GM21447 (cell line): Measurements from ENCODE around the gene KRTAP4-9.
"Not testable (repeated sequence)": the region's sequence is repeated elsewhere in the genome, so short reads cannot be mapped to it uniquely, and the experiment has no call there.

Source experiments
- ATAC-seq: cut with Tn5 transposase; IDR thresholded peaks from one replicate; pipeline ENCODE4 v1.9.1; 2021; ENCODE audit not compliant: unreplicated experiment

KRTAP4-9 gene

DNA sequence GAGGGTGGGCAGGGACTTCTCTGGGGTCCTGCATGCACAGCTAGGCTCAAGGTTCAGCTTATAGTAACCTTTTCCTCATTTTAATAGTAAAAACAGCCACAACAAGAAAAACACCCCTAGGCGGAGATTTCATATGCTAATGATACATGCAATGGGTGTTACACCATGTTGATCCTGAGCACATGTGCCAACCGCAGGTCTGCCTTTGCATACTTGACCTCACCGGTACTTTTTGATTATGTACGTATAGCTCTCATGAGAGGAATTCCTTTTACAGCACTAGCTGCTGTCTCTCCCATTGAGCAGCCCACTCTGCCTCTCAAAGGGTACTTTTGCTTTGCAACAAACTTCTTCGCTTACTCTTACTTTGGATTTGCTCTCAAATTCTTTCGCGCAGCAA lies 9.1 kb upstream of the KRTAP4-9 start:
- ATAC-seq = no peak

DNA sequence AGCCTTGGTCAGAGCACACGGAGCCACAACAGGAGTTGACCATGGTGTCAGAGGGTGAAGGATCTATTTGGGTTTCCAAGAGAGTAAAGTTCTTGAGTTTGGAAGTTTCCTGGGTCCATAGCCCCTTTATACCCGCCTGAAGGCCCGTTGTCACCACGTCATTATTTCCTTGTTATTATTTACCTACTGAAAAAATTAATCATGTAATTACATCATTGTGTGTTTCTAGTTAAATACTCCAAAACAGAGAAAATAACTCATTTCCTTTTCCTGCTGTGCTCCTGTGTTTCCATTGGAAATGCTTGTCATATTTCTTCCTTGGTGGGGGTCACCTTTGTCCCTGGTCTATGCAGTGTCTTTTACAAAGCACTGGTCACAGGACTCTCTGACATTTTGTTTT lies 7.1 kb upstream of the KRTAP4-9 start, which contains the start of gene KRTAP4-8:
TSS of gene KRTAP4-8 (minus strand) at position 101 of the 400 bp plus-strand sequence. CDS start at position 43, 58 bp downstream.
- ATAC-seq = no peak

DNA sequence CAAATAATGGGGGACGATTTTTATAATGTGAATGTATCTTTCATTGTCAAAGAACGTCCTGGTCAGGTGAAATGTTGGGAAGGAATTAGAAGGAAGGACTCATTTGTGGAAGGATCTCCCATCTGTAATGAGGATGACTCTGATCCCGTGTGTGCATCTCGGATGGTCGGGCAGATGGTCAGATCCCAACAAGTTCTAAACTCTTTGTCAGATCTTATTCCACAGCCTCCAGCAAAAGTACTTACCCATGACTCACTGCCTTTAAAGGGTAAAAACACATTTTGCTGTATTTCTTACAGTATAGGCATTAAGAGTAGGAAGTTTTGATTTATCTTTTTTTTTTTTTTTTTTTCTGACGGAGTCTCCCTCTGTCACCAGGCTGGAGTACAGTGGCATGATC lies 6.7 kb upstream of the KRTAP4-9 start:
- ATAC-seq = no peak

DNA sequence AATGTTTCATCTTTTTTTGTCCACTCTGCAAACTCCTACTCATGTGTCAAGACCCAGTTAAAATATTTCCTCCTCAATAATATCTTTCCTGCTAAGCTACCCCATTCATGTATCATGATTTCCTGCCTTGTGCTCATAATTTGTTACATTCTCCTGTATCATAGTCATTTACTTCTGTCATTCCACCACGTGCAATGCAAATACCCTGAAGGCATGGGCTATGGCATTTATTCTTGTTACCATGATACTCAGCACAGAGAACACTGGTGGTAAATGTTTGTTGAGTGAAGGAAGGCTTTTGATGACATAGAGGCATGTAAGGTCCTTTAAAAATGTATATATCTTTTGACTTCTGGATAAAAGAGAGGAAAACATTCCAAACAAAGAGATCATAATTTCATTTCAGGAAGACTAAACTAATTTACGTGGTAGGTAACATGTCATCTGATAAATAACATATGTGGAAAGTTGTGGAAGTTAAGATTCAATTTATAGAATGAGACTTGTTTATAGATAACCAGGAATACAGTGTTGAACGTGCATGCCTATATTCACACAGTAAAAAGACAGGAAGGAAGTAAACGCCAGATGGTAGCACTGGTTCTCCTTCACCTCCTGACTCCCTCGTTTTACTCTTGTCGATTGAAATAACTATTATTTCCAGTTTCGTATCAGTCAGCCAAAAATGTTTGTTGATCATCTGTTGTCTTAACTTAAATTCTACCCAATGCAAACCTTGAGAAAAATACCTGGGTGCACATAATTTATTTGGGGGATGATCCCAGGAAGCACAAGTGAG lies 5.3 kb upstream of the KRTAP4-9 start:
- not testable (repeated sequence) for ATAC-seq

DNA sequence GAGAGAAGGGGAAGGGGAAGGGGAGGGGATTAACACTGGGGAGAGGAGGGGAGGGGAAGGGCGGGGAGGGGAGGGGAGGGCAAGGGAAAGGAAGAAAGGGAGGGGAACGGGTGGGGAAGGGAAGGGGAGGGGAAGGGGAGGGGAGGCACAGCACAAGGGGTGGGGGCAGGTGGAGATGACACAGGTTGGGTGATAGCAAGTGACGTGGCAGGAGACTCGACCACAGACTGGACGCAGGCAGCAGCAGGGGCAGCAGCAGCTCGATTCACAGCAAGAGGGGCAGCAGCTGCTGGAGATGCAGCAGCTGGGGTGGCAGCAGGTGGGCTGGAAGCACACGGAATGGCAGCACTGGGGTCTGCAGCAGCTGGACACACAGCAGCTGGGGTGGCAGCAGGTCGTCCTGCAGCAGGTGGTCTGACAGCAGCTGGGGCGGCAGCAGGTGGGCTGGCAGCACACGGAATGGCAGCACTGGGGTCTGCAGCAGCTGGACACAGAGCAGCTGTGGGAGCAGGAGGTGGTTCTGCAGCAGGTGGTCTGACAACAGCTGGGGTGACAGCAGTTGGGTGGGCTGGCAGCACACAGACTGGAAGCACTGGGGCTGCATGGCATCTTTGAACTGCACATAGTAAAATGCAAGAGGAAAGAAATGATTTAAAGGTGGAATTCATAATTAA lies 3.5 kb upstream of the KRTAP4-9 start, which contains the start of gene KRTAP4-16:
TSS of gene KRTAP4-16 (minus strand) at position 624 of the 674 bp plus-strand sequence. CDS start at position 624, 0 bp downstream.
- no peak for ATAC-seq

DNA sequence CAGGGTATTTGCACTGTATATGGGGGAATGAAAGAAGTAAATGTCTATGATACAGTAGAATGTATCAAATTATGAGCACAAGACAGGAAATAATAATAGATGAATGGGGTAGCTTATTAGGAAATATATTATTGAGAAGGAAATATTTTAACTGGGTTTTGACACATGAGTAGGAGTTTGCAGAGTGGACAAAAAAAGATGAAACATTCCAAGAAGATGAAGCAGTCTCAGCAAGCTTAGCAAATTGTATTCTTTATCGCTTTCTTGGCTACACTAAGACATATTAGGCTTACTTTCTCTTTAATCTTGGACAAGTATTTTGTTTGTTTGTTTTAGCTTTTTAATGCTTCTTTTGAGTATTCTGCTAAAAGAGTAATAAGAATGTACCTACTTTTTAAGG lies 1.3 kb upstream of the KRTAP4-9 start:
- ATAC-seq = no peak

DNA sequence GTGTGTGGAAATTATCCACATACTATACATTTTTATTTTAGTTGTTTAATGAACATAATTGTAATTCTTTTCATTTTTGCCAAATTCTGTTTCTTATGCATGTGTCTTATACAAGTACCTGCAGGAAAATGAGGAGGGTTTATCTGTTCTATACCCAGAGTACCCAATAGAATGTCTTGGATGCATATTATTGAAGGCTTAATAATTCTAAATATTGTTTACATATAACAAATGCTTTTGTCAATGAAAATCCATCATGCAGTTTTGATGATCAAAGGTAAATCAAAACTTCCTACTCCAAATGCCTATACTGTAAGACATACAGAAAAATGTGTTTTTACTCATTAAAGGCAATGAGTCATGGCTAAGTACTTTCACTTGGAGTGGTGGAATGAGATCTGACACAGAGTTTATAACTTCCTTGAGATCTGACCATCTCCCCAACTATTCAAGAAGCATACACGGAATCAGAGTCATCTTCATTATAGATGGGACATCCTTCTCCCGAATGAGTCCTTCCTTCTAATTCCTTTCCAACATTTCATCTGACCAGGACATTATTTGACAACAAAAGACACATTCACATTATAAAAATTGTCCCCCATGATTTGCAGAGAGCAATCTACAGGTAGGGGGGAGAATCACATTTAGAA lies 677 bp upstream of the KRTAP4-9 start:
- ATAC-seq = not testable (repeated sequence)

DNA sequence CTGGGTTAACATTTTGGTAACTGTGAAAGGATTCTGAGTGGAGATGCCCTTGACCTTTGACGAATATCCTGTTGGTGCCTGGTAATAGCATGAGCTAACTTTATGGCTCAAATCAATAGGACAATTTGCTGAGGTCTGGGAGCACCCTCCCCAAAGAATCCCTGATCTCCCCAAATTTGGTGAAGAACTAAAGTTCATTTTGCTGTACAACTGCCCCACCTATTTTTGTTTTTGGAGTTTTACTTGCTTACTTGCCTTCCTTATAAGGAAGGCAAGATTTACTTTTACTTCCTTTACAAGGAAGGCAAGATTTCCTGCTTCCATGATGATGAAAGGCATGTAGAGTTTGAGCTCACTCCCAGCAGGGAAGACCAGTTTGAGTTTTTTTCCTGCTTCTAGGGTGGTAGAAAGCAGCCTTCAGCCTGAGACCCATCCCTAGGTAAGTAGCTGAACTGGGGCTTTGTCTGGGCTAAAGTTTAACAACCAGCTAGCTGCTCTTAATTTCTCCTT lies 2.8 kb downstream of the KRTAP4-9 start:
- ATAC-seq = no peak

DNA sequence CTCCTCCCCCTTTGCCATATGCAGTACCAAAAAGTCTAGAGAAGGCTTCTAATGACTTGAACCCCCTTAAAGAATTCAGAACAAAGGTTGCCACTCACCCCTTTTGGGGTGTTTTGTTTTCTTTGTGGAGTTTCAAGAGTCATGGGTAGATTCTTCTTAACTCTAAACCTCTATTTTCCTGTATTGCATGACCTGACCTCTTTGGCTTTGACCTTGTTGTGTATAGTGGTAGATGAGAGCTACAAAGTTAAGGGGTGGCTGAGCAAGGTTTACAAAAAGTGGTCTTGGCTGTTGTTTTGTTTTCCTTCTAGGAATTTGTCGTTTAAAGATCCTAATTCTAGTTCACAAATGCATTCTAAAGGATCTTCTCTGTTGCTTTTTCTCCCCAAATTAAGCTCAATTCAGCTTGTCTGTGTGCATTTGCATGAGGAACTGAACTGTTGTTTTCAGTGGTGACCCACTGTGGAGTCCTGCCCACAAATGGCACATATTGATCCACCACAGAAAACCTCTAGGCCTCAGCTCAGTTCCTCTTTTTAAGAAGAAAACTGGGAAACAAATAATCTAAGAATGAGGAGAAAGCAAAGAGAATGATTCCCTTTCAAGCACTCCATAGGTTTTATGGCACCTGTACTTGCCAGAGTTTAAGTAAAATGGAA lies 3.7 kb downstream of the KRTAP4-9 start:
- not testable (repeated sequence) for ATAC-seq

DNA sequence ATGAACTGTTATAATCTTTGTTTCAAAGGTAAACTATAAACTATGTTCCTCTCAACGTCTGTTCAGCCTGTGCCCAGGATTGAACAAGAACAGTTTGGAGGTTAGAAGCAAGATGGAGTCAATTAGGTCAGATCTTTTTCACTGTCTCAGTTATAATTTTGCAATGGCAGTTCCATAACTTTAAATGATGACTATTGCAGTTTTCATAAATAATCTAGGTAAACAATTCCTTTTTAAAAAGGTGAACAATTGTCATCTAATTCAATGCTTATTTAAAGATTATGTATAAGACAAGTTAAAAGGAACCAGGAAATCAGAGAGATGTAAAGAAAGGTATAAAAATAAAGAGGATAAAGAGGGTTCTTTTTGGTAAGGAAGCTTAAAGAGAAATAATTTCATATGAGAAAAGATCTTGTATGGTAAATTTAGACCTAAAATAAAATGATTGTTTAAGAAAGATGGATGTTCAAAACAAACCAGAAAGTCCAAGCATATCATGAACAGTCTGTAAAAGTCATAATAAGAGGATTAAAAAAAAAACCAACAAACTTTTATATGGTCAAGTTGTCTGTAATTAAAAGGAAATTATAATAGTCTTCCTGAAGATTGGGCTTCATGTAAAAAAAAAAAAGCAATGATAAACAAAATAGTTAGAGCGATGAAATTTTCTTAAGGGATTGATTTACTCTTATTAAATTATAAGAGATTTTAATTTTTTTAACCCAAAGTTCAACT lies 6.1 kb downstream of the KRTAP4-9 start:
- no peak for ATAC-seq

DNA sequence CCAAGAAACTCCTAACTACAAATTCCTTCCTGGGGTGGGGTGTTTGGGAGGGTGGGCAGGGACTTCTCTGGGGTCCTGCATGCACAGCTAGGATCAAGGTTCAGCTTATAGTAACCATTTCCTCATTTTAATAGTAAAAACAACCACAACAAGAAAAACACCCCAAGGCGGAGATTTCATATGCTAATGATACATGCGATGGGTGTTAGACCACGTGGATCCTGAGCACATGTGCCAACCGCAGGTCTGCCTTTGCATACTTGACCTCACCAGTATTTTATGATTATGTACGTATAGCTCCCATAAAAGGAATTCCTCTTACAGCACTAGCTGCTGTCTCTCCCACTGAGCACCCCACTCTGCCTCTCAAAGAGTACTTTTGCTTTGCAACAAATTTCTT lies 11.1 kb downstream of the KRTAP4-9 start:
- ATAC-seq = no peak

DNA sequence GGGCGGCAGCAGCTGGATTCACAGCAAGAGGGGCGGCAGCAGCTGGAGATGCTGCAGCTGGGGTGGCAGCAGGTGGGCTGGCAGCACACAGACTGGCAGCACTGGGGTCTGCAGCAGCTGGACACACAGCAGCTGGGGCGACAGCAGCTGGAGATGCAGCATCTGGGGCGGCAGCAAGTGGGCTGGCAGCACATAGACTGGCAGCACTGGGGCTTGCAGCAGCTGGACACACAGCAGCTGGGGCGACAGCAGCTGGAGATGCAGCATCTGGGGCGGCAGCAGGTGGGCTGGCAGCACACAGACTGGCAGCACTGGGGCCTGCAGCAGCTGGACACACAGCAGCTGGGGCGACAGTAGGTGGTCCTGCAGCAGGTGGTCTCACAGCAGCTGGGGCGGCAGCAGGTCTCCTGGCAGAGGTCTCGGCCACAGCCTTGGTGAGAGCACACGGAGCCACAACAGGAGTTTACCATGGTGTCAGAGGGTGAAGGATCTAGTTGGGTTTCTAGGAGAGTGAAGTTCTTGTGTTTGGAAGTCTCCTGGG lies 12.7 kb downstream of the KRTAP4-9 start, which contains the start of gene KRTAP4-11:
TSS of gene KRTAP4-11 (minus strand) at position 528 of the 541 bp plus-strand sequence. CDS start at position 470, 58 bp downstream.
- ATAC-seq = not testable (repeated sequence)

DNA sequence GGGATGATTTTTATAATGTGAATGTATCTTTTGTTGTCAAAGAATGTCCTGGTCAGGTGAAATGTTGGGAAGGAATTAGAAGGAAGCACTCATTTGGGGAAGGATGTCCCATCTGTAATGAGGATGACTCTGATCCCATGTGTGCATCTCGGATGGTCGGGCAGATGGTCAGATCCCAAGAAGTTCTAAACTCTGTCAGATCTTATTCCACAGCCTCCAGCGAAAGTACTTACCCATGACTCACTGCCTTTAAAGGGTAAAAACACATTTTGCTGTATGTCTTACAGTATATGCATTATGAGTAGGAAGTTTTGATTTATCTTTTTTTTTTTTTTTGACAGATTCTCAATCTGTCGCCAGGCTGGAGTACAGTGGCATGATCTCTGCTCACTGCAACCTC lies 13.5 kb downstream of the KRTAP4-9 start:
- no peak for ATAC-seq

DNA sequence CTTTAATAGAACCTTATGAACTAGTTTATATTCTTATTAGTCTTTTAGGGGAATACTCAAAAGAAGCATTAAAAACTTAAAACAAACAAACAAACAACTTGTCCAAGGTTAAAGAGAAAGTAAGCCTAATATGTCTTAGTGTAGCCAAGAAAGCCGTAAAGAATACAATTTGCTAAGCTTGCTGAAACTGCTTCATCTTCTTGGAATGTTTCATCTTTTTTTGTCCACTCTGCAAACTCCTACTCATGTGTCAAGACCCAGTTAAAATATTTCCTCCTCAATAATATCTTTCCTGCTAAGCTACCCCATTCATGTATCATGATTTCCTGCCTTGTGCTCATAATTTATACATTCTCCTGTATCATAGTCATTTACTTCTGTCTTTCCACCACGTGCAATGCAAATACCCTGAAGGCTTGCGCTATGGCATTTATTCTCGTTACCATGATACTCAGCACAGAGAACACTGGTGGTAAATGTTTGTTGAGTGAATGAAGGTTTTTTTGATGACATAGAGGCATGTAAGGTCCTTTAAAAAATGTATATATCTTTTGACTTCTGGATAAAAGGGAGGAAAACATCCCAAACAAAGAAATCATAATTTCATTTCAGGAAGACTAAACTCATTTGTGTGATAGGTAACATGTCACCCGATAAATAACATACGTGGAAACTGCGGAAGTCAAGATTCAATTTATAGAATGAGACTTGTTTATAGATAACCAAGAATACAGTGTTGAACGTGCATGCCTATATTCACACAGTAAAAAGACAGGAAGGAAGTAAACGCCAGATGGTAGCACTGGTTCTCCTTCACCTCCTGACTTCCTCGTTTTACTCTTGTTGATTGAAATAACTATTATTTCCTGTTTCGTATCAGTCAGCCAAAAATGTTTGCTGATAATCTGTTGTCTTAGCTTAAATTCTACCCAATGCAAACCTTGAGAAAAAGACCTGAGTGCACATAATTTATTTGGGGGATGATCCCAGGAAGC lies 14.8 kb downstream of the KRTAP4-9 start:
- ATAC-seq = not testable (repeated sequence)

DNA sequence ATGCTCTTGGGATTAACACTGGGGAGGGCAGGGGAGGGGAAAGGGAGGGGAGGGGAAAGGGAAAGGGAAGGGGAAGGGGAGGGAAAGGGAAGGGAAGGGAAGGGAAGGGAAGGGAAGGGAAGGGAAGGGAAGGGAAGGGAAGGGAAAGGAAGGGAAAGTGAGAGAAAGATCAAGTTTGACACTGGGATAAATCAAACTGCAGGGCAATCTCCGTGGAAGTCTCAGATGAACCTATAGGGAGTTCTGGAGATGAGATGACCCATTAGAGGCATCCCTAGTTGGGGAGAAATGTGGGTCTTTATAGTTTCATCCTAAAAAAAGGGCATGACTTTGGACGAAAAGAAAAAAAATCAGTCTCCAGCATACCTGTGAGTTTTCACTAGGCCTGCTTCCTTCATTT lies 16.6 kb downstream of the KRTAP4-9 start:
- ATAC-seq = no peak

DNA sequence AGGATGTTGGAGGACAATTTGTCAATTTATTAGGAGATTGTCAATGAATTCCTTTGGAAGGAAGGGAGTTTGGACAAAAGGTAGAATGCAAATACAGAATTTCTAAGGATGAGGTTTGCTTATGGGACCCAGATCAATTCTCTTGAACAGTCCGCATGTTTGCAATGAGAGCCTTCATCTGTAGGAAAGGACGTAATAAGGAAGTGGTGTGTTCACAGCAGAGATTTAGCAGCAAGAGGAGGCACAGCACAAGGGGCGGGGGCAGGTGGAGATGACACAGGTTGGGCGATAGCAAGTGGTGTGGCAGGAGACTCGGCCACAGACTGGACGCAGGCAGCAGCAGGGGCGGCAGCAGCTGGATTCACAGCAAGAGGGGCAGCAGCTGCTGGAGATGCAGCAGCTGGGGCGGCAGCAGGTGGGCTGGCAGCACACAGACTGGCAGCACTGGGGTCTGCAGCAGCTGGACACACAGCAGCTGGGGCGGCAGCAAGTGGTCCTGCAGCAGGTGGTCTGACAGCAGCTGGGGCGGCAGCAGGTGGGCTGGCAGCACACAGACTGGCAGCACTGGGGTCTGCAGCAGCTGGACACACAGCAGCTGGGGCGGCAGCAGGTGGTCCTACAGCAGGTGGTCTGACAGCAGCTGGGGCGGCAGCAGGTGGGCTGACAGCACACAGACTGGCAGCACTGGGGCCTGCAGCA lies 18.3 kb downstream of the KRTAP4-9 start:
- ATAC-seq = not testable (repeated sequence)

DNA sequence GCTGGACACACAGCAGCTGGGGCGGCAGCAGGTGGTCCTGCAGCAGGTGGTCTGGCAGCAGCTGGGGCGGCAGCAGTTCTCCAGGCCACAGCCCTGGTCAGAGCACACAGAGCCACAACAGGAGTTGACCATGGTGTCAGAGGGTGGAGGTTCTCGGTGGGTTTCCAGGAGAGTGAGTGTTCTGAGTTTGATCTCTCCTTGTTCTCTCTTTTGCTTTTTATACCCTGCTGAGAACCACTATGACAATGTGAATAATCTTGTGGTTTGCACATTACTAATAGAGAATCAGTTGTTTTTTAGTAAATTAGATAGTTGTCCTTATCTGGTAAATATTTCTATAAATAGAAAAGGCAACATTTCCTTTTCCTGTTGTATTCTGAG lies 18.8 kb downstream of the KRTAP4-9 start, which contains the start of gene KRTAP4-12:
TSS of gene KRTAP4-12 (minus strand) at position 192 of the 381 bp plus-strand sequence. CDS start at position 132, 60 bp downstream.
- ATAC-seq = not testable (repeated sequence)

DNA sequence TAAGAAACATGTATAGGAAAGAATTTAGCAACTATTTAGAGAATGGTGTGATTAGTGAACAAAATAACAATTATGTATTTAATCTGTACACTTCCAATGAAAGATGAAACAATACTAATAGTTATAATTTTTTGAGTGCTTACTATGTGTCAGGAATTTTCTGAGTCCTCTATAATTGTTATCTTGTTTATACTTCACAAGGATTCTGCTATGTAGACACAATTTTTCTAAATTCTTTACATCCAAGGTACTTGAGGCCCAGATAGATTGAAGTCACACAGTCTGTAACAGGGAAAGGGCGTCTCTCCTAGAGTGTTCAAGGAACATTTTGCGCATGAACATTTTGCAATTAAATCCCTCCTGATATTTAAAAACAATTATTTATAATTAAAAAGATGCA lies 19.9 kb downstream of the KRTAP4-9 start:
- no peak for ATAC-seq
